ENCODE results near the gene PRDX1. TPM values are rescaled to one million over a fixed set of nuclear protein-coding genes. Genes with fewer than 3 reads are reported as not detected.
A peak's percentile ranks its signal among the peaks of the same experiment; 100 is the strongest.

Gene PRDX1
- total and polyA plus RNA-seq, 2 of the 13 experiments (the other 11 are each of a cell fraction or from before 2014, with no cell fraction given), result 761 to 1,898 TPM

GRCh38 chr1:45508295-45509151 lies 13.2 kb downstream of the PRDX1 start (continued):
- TF ChIP-seq, protein P1, sequence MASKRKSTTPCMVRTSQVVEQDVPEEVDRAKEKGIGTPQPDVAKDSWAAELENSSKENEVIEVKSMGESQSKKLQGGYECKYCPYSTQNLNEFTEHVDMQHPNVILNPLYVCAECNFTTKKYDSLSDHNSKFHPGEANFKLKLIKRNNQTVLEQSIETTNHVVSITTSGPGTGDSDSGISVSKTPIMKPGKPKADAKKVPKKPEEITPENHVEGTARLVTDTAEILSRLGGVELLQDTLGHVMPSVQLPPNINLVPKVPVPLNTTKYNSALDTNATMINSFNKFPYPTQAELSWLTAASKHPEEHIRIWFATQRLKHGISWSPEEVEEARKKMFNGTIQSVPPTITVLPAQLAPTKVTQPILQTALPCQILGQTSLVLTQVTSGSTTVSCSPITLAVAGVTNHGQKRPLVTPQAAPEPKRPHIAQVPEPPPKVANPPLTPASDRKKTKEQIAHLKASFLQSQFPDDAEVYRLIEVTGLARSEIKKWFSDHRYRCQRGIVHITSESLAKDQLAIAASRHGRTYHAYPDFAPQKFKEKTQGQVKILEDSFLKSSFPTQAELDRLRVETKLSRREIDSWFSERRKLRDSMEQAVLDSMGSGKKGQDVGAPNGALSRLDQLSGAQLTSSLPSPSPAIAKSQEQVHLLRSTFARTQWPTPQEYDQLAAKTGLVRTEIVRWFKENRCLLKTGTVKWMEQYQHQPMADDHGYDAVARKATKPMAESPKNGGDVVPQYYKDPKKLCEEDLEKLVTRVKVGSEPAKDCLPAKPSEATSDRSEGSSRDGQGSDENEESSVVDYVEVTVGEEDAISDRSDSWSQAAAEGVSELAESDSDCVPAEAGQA (IDR thresholded peaks at IDR 0.05; ENCODE audit: low read depth), result no peak
- TF ChIP-seq, protein P1 (CRISPR knock-in tag; IDR thresholded peaks at IDR 0.05; ENCODE audit: borderline replicate concordance), result no peak
- TF ChIP-seq ISL2 (CRISPR knock-in tag; IDR thresholded peaks at IDR 0.05) (0 out of 2 replicates have a peak, but pooled peaks have one; percentile 24), CREB1 (IDR thresholded peaks at IDR 0.05) (no peak), CREB1 (CRISPR knock-in tag; IDR thresholded peaks at IDR 0.05) (peak; percentile 32; the same call in 1 of the 2 replicates), TFAP4 (IDR thresholded peaks at IDR 0.05; ENCODE audit: borderline replicate concordance, low read depth) (peak; percentile 57; the same call in 1 of the 2 replicates), ZNF121 (CRISPR knock-in tag; IDR thresholded peaks at IDR 0.05) (0 out of 2 replicates have a peak, but pooled peaks have one; percentile 12), CSRNP2 (CRISPR knock-in tag; conservative IDR thresholded peaks at IDR 0.05; ENCODE audit: low read depth) (no peak), ZNF432 (CRISPR knock-in tag; IDR thresholded peaks at IDR 0.05; ENCODE audit: borderline replicate concordance) (0 out of 2 replicates have a peak, but pooled peaks have one; percentile 23), HDAC1 (CRISPR knock-in tag; IDR thresholded peaks at IDR 0.05) (peak; percentile 34; the same call in 1 of the 2 replicates), MAZ (IDR thresholded peaks at IDR 0.05; ENCODE audit: borderline replicate concordance, low read depth, low read length) (no peak), MAZ (CRISPR knock-in tag; IDR thresholded peaks at IDR 0.05; ENCODE audit: low read depth) (no peak), ZNF274 (CRISPR knock-in tag; IDR thresholded peaks at IDR 0.05) (0 out of 2 replicates have a peak, but pooled peaks have one; percentile 26), NR2F1 (CRISPR knock-in tag; IDR thresholded peaks at IDR 0.05) (peak in 1 of 2 experiments; percentile 36; a peak in 1 of 4 replicates), ZNF350 (CRISPR knock-in tag; IDR thresholded peaks at IDR 0.05; ENCODE audit: borderline replicate concordance, low read depth) (peak; percentile 14; the same call in 1 of the 2 replicates)
- TF ChIP-seq, protein P2, sequence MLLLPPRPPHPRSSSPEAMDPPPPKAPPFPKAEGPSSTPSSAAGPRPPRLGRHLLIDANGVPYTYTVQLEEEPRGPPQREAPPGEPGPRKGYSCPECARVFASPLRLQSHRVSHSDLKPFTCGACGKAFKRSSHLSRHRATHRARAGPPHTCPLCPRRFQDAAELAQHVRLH (CRISPR knock-in tag; IDR thresholded peaks at IDR 0.05; ENCODE audit: borderline replicate concordance, low read depth), result 0 out of 2 replicates have a peak, but pooled peaks have one; percentile 13
- TF ChIP-seq, protein P3, sequence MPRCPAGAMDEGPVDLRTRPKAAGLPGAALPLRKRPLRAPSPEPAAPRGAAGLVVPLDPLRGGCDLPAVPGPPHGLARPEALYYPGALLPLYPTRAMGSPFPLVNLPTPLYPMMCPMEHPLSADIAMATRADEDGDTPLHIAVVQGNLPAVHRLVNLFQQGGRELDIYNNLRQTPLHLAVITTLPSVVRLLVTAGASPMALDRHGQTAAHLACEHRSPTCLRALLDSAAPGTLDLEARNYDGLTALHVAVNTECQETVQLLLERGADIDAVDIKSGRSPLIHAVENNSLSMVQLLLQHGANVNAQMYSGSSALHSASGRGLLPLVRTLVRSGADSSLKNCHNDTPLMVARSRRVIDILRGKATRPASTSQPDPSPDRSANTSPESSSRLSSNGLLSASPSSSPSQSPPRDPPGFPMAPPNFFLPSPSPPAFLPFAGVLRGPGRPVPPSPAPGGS (CRISPR knock-in tag; IDR thresholded peaks at IDR 0.05), result 0 out of 2 replicates have a peak, but pooled peaks have one; percentile 16

All from HepG2 (cell line).